UCSD-AML1 (cell line): ENCODE measurements around the gene TMEM132D.

Source experiments
- DNase-seq: peaks from one replicate; lab custom pipeline; 2025; ENCODE audit not compliant: unreplicated experiment; lab: John Stamatoyannopoulos, UW

TMEM132D gene

GRCh38 chr12:129827102-129827865 lies 76.5 kb downstream of the TMEM132D start:
- DNase-seq = no peak

- DNase-seq = no peak
Observed at GRCh38 chr12:129826273-129826672, 77.6 kb downstream of the TMEM132D start.

GRCh38 chr12:129825316-129825715 lies 78.5 kb downstream of the TMEM132D start:
- DNase-seq = no peak

GRCh38 chr12:129821964-129822363 lies 81.9 kb downstream of the TMEM132D start:
- no peak for DNase-seq

DNA sequence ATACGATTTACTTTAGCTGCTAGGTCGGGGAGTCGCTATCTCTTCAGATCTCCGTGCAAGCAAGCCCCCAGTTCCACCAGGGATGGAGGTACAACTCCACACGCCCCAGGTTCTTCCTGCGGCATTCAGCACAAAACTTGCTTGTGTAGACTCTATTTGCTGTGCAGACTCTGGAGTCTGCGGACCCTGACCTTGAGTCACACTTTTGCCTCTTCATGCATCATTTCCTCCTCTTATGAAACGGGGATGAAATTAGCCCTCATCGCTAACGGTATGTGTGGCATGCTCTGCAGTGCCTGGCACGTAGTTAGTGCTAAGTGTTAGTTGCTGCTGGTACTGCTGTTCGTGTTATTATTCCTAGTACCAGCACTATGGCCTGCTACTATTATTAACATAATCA lies 84.4 kb downstream of the TMEM132D start:
- no peak for DNase-seq

GRCh38 chr12:129815846-129816245 lies 88.0 kb downstream of the TMEM132D start:
- no peak for DNase-seq

GRCh38 chr12:129811963-129812362 lies 91.9 kb downstream of the TMEM132D start:
- no peak for DNase-seq

DNA sequence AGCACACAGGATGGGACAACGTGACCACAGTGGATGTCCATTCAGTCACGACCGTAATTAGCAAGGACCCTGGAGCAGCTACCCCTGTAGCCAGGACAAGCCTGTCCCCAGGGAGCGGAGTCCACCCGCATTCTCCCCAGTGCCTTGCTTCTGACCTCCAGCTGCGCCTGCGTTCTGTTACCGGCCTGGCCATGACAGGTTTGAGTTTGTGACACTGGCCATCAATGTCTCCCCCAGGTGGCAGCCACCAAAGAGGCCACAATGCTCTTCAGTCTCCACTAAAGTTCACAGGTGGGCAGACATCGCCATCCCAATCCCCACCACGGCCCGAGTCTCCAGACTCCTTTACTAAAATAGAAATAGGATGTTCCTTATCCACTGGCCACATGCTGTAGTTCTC lies 96.7 kb downstream of the TMEM132D start:
- DNase-seq = no peak

- no peak for DNase-seq
Observed at GRCh38 chr12:129791396-129791795, 112.4 kb downstream of the TMEM132D start.

- DNase-seq = no peak
Observed at GRCh38 chr12:129790930-129791329, 112.9 kb downstream of the TMEM132D start.

GRCh38 chr12:129790331-129790730 lies 113.5 kb downstream of the TMEM132D start:
- no peak for DNase-seq

DNA sequence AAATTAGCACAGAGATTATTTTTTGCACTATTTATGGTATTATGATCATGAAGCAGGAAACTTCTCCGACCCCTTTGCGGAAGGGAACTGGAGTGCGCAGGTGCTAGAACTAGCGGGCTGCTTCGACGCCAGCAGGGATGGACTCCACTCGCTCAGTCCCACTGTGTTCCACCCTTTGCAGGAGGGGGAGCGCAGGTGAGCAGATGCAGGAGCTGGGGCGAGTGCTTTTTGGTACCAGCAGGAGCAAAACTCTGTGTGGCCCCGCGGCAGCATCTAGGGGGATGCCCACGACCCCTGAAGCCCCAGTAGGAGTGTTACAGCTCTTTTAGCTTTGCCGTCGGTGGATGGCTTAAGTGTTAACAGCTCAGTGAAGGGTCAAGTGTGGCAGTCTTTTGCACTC lies 113.9 kb downstream of the TMEM132D start:
- no peak for DNase-seq

- DNase-seq = no peak
Observed at GRCh38 chr12:129788506-129789084, 115.2 kb downstream of the TMEM132D start.

- no peak for DNase-seq
Observed at GRCh38 chr12:129779989-129780388, 123.8 kb downstream of the TMEM132D start.

DNA sequence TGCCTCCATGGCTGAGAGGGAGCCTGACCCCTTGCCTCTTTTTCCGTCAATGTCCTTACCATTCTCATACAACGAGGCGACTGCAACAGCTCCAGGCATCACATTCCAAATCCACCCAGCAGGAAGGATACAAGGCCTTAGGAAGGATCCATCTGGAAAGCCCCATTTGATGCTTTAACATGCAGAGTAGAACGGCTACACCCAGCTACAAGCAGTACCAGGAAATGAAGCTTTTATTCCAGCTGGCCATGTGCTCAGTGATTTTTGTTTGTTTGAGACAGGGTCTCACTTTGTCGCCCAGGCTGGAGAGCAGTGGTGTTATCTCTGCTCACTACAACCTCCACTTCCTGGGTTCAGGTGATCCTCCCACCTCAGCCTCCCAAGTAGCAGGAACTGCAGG lies 124.8 kb downstream of the TMEM132D start:
- no peak for DNase-seq

DNA sequence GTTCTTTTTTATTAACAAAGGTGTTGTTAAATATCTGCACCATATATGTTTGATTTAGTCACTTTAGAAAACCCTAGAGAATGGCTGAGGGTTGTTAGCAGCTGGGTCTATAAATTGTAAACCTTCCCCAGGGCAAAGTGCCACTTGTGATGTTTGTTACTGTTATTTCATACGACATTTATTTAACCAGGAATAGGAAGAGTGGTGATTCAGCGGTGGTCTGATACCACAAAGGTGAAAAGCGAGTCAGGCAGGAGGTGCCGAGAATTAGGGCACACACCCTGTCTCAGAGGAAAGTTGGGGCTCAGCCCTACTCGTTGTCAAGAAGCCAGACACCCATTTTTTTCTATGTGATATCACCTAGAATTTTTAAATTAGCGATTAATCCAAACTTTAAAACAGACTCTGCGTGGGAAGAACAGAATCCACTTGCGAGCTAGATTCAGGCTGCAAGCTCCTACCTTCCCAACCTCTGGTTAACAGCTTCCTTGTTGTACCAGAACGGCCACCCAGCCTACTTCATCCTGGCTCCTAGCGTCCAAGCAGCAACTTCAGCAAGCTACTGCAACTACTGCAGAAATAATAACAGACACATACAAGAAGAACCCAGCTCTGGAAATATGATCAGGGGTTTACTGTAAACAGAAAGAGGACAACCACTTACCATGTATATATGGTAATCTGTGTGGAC lies 126.7 kb downstream of the TMEM132D start:
- no peak for DNase-seq

GRCh38 chr12:129772501-129773493 lies 131.0 kb downstream of the TMEM132D start:
- no peak for DNase-seq

GRCh38 chr12:129771238-129771637 lies 132.6 kb downstream of the TMEM132D start:
- no peak for DNase-seq

DNA sequence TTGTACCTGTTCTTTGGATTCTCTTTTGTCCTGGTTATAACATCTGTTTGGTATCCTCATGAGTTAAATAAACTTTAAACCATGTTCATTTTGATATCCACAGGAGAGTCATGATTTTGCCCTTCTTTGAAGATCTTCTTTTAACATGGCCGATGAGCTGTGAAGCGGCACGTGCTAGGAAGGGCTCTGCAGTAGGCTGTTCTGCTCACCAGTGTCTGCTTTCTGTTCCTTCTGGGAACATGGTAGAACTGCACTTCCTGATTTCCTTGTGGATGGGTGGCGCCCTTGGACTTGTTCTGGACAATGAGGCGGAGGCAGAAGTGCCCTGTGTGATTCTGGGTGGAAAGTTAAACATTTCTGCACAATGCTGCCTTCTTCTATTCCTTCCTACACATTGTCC lies 138.1 kb downstream of the TMEM132D start:
- no peak for DNase-seq

GRCh38 chr12:129762436-129762835 lies 141.4 kb downstream of the TMEM132D start:
- no peak for DNase-seq

GRCh38 chr12:129753586-129753985 lies 150.2 kb downstream of the TMEM132D start:
- DNase-seq = no peak
